ENCODE measurements around the gene FAXC.

The FAXC gene

GRCh38 chr6:99287523-99287922 lies 62.0 kb downstream of the FAXC start:
- H3K4me3 ChIP-seq (ENCODE audit: low read depth, low read length) = no peak overlapping the region
- TF ChIP-seq, protein P1, sequence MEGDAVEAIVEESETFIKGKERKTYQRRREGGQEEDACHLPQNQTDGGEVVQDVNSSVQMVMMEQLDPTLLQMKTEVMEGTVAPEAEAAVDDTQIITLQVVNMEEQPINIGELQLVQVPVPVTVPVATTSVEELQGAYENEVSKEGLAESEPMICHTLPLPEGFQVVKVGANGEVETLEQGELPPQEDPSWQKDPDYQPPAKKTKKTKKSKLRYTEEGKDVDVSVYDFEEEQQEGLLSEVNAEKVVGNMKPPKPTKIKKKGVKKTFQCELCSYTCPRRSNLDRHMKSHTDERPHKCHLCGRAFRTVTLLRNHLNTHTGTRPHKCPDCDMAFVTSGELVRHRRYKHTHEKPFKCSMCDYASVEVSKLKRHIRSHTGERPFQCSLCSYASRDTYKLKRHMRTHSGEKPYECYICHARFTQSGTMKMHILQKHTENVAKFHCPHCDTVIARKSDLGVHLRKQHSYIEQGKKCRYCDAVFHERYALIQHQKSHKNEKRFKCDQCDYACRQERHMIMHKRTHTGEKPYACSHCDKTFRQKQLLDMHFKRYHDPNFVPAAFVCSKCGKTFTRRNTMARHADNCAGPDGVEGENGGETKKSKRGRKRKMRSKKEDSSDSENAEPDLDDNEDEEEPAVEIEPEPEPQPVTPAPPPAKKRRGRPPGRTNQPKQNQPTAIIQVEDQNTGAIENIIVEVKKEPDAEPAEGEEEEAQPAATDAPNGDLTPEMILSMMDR (IDR thresholded peaks at IDR 0.05; ENCODE audit: low read depth, low read length) = no peak
- no peak for TF ChIP-seq POLR2A (IDR thresholded peaks at IDR 0.05; ENCODE audit: extremely low read depth, insufficient read length)
- TF ChIP-seq MAX (IDR thresholded peaks at IDR 0.05; ENCODE audit: low read depth, low read length) = no peak
- TF ChIP-seq MYC (IDR thresholded peaks at IDR 0.05; ENCODE audit: low read depth, low read length) = no peak
- no peak for DNase-seq (ENCODE audit: low read depth)

DNA sequence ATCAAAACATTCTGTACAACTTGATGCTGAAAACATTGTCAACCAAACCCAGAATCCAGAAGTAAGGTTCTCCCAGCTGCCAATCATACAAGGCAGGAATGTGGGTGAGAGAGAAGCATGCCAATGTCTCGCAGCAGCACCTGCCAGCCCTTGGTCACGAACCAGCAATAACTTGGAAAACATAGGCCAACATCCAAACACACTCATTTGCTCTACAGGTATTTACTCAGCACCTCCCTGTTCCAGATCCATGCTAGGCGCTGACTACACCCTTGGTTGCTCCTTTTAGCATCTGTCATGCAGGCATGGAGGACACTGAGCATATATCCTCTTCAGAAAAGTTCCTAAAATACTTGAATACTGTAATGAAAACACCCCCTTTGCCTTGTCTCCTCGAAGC lies 63.6 kb downstream of the FAXC start:
- TF ChIP-seq MYC (IDR thresholded peaks at IDR 0.05; ENCODE audit: low read depth, low read length) (no peak), MAX (IDR thresholded peaks at IDR 0.05; ENCODE audit: low read depth, low read length) (no peak), POLR2A (IDR thresholded peaks at IDR 0.05; ENCODE audit: extremely low read depth, insufficient read length) (no peak)
- TF ChIP-seq, protein P1 (IDR thresholded peaks at IDR 0.05; ENCODE audit: low read depth, low read length) = no peak
- no peak overlapping the region for H3K4me3 ChIP-seq (ENCODE audit: low read depth, low read length)
- no peak for DNase-seq (ENCODE audit: low read depth)

GRCh38 chr6:99282479-99283062 lies 66.9 kb downstream of the FAXC start:
- TF ChIP-seq, protein P1 (IDR thresholded peaks at IDR 0.05; ENCODE audit: low read depth, low read length) = peak; percentile 48
- TF ChIP-seq MAX (IDR thresholded peaks at IDR 0.05; ENCODE audit: low read depth, low read length) = no peak
- TF ChIP-seq MYC (IDR thresholded peaks at IDR 0.05; ENCODE audit: low read depth, low read length) = no peak
- H3K4me3 ChIP-seq (ENCODE audit: low read depth, low read length) = no peak overlapping the region
- DNase-seq (ENCODE audit: low read depth) = peak; percentile 27

DNA sequence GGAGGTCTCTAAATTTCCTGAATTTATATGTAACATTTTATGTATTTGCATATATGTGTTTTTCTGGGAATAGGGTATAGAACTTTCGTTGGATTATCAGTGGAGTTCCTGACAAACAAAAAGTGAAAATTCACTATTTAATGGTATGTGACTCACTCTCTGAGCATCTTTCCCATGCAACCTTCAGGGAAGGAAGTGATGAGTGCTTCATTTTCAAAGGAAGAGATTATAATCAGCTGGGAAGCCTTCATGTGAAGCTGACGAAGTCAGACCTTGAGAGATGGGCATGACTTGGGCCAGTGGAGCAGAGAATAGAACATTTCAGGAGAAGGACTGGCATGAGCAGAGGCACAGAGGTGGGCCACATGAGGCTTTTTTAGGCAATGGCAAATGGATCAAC lies 72.7 kb downstream of the FAXC start:
- H3K4me3 ChIP-seq (ENCODE audit: low read depth, low read length) = no peak overlapping the region
- TF ChIP-seq, protein P1 (IDR thresholded peaks at IDR 0.05; ENCODE audit: low read depth, low read length) = no peak
- TF ChIP-seq POLR2A (IDR thresholded peaks at IDR 0.05; ENCODE audit: extremely low read depth, insufficient read length) (no peak), MYC (IDR thresholded peaks at IDR 0.05; ENCODE audit: low read depth, low read length) (no peak), MAX (IDR thresholded peaks at IDR 0.05; ENCODE audit: low read depth, low read length) (no peak)
- DNase-seq (ENCODE audit: low read depth) = no peak

- H3K4me3 ChIP-seq (ENCODE audit: low read depth, low read length) = no peak overlapping the region
- no peak for TF ChIP-seq MYC (IDR thresholded peaks at IDR 0.05; ENCODE audit: low read depth, low read length)
- no peak for TF ChIP-seq POLR2A (IDR thresholded peaks at IDR 0.05; ENCODE audit: extremely low read depth, insufficient read length)
- no peak for TF ChIP-seq MAX (IDR thresholded peaks at IDR 0.05; ENCODE audit: low read depth, low read length)
- TF ChIP-seq, protein P1 (IDR thresholded peaks at IDR 0.05; ENCODE audit: low read depth, low read length) = no peak
- no peak for DNase-seq (ENCODE audit: low read depth)
Observed at GRCh38 chr6:99270826-99271225, 78.6 kb downstream of the FAXC start.
